ENCODE data around the gene MYADML2.

The MYADML2 gene

GRCh38 chr17:81978524-81979298 lies 31.7 kb upstream of the MYADML2 start:
- no peak for DNase-seq (ENCODE audit: low read depth in 2 of 2)

- DNase-seq (ENCODE audit: low read depth in 2 of 2), result peak; percentile 78 to 81
Observed at GRCh38 chr17:81977211-81977808, 30.3 kb upstream of the MYADML2 start, which contains the start of gene ASPSCR1. TSS of gene ASPSCR1 (plus strand) at chr17:81977629. CDS start at chr17:81977647, 18 bp downstream.

GRCh38 chr17:81976332-81977210 lies 29.5 kb upstream of the MYADML2 start:
- no peak for DNase-seq (ENCODE audit: low read depth in 2 of 2)

GRCh38 chr17:81973432-81973831 lies 26.4 kb upstream of the MYADML2 start:
- DNase-seq (ENCODE audit: low read depth in 2 of 2), result no peak

- no peak for DNase-seq (ENCODE audit: low read depth in 2 of 2)
Observed at GRCh38 chr17:81968850-81969812, 22.1 kb upstream of the MYADML2 start.

- no peak for DNase-seq (ENCODE audit: low read depth in 2 of 2)
Observed at GRCh38 chr17:81968396-81968745, 21.3 kb upstream of the MYADML2 start.

- peak; percentile 60 to 72 for DNase-seq (ENCODE audit: low read depth in 2 of 2)
Observed at GRCh38 chr17:81967533-81968395, 20.7 kb upstream of the MYADML2 start.

- DNase-seq (ENCODE audit: low read depth in 2 of 2), result no peak
Observed at GRCh38 chr17:81967244-81967532, 20.2 kb upstream of the MYADML2 start.

- no peak for DNase-seq (ENCODE audit: low read depth in 2 of 2)
Observed at GRCh38 chr17:81966343-81967243, 19.6 kb upstream of the MYADML2 start.

- no peak for DNase-seq (ENCODE audit: low read depth in 2 of 2)
Observed at GRCh38 chr17:81964081-81964849, 17.2 kb upstream of the MYADML2 start.

- DNase-seq (ENCODE audit: low read depth in 2 of 2), result no peak
Observed at GRCh38 chr17:81962499-81963441, 15.7 kb upstream of the MYADML2 start.

- DNase-seq (ENCODE audit: low read depth in 2 of 2), result no peak
Observed at GRCh38 chr17:81961521-81962498, 14.8 kb upstream of the MYADML2 start.

- DNase-seq (ENCODE audit: low read depth in 2 of 2), result no peak
Observed at GRCh38 chr17:81961087-81961511, 14.1 kb upstream of the MYADML2 start, which contains the start of gene NOTUM. TSS of gene NOTUM (minus strand) at chr17:81961187. CDS start at chr17:81960909, 278 bp downstream.

- no peak for DNase-seq (ENCODE audit: low read depth in 2 of 2)
Observed at GRCh38 chr17:81960130-81960958, 13.3 kb upstream of the MYADML2 start.
